Bronchial epithelial cell (primary cell): ENCODE results near the gene CREG1. TPM values are rescaled to one million over a fixed set of nuclear protein-coding genes. Genes with fewer than 3 reads are reported as not detected.
"Not testable (repeated sequence)": the region's sequence is repeated elsewhere in the genome, so short reads cannot be mapped to it uniquely, and the experiment has no call there.

ENCODE experiments used
- DNase-seq: peaks from one replicate; pipeline ENCODE4 v3.0.0-alpha.2; 2010; ENCODE audit warnings: low read depth
- FAIRE-seq: peaks from 2 replicates; lab custom pipeline; 2011; peaks lifted over from hg19 to GRCh38; lab: Jason Lieb, UNC
- H3K27me3 ChIP-seq: 2 replicates; pipeline ENCODE4 v1.5.1; 2011; ENCODE audit warnings: low read length; ENCODE audit not compliant: control insufficient read depth, insufficient read depth
- H3K36me3 ChIP-seq: 2 replicates; pipeline ENCODE4 v1.5.1; 2011; ENCODE audit warnings: low read length; ENCODE audit not compliant: control insufficient read depth, insufficient read depth
- H3K4me3 ChIP-seq: 2 replicates; pipeline ENCODE4 v1.5.1; 2011; ENCODE audit warnings: mild to moderate bottlenecking, low read depth, low read length, control low read depth
- CTCF ChIP-seq: IDR thresholded peaks from 2 replicates; pipeline ENCODE4 v1.5.1; 2011; ENCODE audit warnings: mild to moderate bottlenecking, moderate library complexity, low read length, control low read depth, inconsistent platforms; ENCODE audit not compliant: insufficient read depth, severe bottlenecking
- total RNA-seq: library from RNA; depleted of rRNA; stranded (reverse); fragments of >200 nt; gene quantifications from 2 replicates; pipeline ENCODE4 v1.2.1, GENCODE V29; 2014

The CREG1 gene
- total RNA-seq, 1 donor from 2014 or later = 78.2 TPM

DNA sequence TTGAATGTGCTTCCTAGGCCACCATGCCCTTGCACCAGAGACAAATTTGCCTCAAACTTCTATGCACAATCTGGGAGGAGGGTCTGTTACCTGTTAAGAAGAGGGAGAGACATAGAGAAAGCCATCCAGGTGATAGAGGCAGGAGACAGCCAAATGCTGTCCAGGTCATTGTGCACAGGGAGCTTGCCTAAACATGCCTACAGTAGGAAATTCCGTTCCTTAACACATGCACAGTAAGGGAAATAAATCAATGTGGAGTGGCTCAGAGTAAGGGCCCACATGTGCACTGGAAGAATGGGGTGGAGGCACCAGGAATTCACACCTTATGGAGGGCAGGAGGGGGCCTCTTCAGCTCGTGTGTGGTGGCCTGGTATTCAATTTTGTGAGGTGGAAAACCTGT is 19.5 kb upstream of the CREG1 start:
- peak; percentile 79 for FAIRE-seq
- Histone ChIP-seq H3K4me3 (no peak overlapping the region), H3K36me3 (no peaks in the 10 kb centered on the region), H3K27me3 (no peaks in the 10 kb centered on the region)
- DNase-seq = peak; percentile 80
- TF ChIP-seq CTCF = no peak

- FAIRE-seq, H3K27me3 ChIP-seq, DNase-seq, H3K4me3 ChIP-seq, H3K36me3 ChIP-seq: not testable (repeated sequence)
Measured at GRCh38 chr1:167570712-167571111, 17.1 kb upstream of the CREG1 start.

DNA sequence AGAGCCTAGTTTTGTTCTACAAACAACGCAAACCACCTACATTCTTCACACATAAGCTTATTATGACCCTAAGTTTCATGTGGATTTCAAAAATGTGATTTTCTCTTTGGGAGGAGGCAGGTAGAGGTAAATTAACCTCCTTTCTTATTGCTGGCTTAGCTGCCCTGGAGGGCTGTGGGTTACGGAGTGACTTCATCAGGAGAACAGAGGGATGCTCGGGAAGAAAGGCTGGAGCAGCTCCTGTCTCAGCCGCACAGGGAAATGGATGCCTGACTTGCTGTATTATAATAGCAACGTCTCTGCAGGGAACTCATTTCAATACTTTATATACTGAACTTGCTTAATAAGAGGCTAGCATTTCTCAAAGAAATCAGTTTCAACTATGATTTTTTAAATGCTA is 14.1 kb upstream of the CREG1 start:
- Histone ChIP-seq H3K27me3 (no peaks in the 10 kb centered on the region), H3K36me3 (no peaks in the 10 kb centered on the region), H3K4me3 (no peak overlapping the region)
- no peak for DNase-seq
- no peak for FAIRE-seq
- TF ChIP-seq CTCF = no peak

DNA sequence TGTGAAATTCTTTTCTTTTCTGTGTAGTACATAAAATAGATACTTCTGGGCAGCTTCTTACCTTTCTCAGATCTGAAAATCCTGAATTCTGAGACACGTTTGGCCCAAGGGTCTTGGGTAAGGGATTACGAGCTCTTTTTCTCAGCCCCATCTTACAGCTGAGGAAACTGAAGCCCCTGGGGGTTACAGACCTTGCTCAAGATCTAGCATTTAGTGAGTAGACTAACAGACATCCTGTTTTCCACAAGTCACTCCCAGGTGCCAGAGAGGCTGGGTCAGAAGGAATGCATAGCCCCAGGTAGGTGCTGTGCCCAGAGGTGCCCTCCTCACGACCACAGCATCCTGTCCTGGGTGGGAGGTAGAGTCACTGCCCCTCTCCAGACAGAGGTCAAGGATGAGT is 13.2 kb upstream of the CREG1 start:
- no peak for TF ChIP-seq CTCF
- Histone ChIP-seq H3K4me3 (no peak overlapping the region), H3K27me3 (no peaks in the 10 kb centered on the region), H3K36me3 (no peaks in the 10 kb centered on the region)
- FAIRE-seq (no peak), DNase-seq (no peak)

- FAIRE-seq = peak; percentile 70
- no peak for TF ChIP-seq CTCF
Measured at GRCh38 chr1:167565922-167566321, 12.4 kb upstream of the CREG1 start.

GRCh38 chr1:167564612-167565270 is 11.2 kb upstream of the CREG1 start:
- no peaks in the 10 kb centered on the region for H3K27me3 ChIP-seq
- FAIRE-seq (no peak), DNase-seq (no peak)
- no peaks in the 10 kb centered on the region for H3K36me3 ChIP-seq
- H3K4me3 ChIP-seq = no peak overlapping the region
- TF ChIP-seq CTCF = no peak

More at GRCh38 chr1:167565922-167566321, 12.4 kb upstream of the CREG1 start:
- H3K27me3 ChIP-seq = no peaks in the 10 kb centered on the region
- no peaks in the 10 kb centered on the region for H3K36me3 ChIP-seq
- DNase-seq = no peak
- H3K4me3 ChIP-seq = no peak overlapping the region
